H54 (cell line): ENCODE data around the gene AGXT.

ENCODE experiments used
- DNase-seq: peaks from one replicate; pipeline ENCODE4 v3.0.0; 2011; ENCODE audit warnings: low spot score, mixed read lengths; ENCODE audit not compliant: insufficient read length
- FAIRE-seq: peaks from 3 replicates; lab custom pipeline; 2011; peaks lifted over from hg19 to GRCh38; lab: Jason Lieb, UNC
- POLR2A ChIP-seq: IDR thresholded peaks from 2 replicates; pipeline ENCODE4 v1.6.1; 2011; ENCODE audit warnings: low read depth, mild to moderate bottlenecking, low read length

Gene AGXT

GRCh38 chr2:240869956-240870875 is 1.6 kb downstream of the AGXT start:
- no peak for TF ChIP-seq POLR2A
- FAIRE-seq, result no peak
- no peak for DNase-seq

GRCh38 chr2:240871071-240871958 is 2.7 kb downstream of the AGXT start:
- FAIRE-seq (no peak), DNase-seq (no peak)
- TF ChIP-seq POLR2A, result no peak

- DNase-seq (no peak), FAIRE-seq (no peak)
- TF ChIP-seq POLR2A, result no peak
Observed at GRCh38 chr2:240872317-240873097, 3.9 kb downstream of the AGXT start.

- DNase-seq (no peak), FAIRE-seq (no peak)
- no peak for TF ChIP-seq POLR2A
Observed at GRCh38 chr2:240873098-240873788, 4.6 kb downstream of the AGXT start.

GRCh38 chr2:240873805-240874714 is 5.4 kb downstream of the AGXT start:
- FAIRE-seq, result no peak
- no peak for DNase-seq
- TF ChIP-seq POLR2A, result no peak

GRCh38 chr2:240874715-240875227 is 6.1 kb downstream of the AGXT start:
- no peak for DNase-seq
- no peak for FAIRE-seq
- no peak for TF ChIP-seq POLR2A

GRCh38 chr2:240875228-240876034 is 6.8 kb downstream of the AGXT start:
- no peak for FAIRE-seq
- TF ChIP-seq POLR2A, result no peak

GRCh38 chr2:240876035-240876474 is 7.4 kb downstream of the AGXT start:
- FAIRE-seq (no peak), DNase-seq (no peak)
- no peak for TF ChIP-seq POLR2A

More at GRCh38 chr2:240875228-240876034, 6.8 kb downstream of the AGXT start:
- DNase-seq, result no peak

- FAIRE-seq, result no peak
- no peak for TF ChIP-seq POLR2A
Observed at GRCh38 chr2:240876475-240877251, 8.0 kb downstream of the AGXT start.

More at GRCh38 chr2:240876475-240877251, 8.0 kb downstream of the AGXT start:
- DNase-seq, result no peak
